Measurements from ENCODE around the gene FOXP1.

FOXP1 gene

DNA sequence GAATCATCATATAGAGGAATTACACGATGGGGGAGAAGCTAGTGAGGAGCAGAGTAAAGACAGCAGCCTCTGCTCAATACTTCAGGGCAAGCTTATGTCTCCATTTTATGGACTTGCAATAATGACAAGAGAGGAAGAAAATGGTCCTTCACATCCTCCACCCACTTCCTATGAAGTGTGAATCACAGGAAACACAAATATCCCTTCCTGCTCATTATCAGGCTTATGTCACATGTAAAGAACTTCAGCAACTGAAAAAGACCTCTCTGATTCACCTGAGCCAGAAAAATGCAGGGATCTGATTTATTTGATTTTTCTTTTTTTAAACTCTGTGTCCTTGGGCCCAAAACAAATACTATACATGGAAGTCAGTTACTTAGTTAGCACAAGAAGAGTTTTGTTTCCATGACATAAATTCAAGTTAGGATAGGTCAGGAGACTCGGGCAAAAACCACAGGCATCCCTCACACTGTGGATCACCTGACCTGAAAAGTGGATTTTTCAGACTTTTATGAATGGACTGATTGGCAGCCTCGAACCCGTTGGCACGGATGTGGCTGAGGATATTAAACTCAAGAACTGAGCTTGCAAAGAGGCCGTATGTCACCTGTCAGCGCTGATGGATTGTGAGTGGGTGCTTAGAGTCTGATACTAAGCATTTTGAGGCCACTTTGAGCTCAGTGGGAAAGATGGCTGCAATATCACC lies 650.3 kb downstream of the FOXP1 start:
- Histone ChIP-seq H3K9me2 (replicated peaks; ENCODE audit: insufficient read depth, low read length) (no peaks in the 10 kb centered on the region), H3K27me3 (ENCODE audit: low read length) (no peaks in the 10 kb centered on the region), H3K4me3 (ENCODE audit: insufficient read depth, low read length, poor library complexity, severe bottlenecking) (no peak overlapping the region), H2AFZ (ENCODE audit: low read depth, low read length, severe bottlenecking) (no peak overlapping the region), H3K9me3 (ENCODE audit: insufficient read depth, low read length) (no peaks in the 10 kb centered on the region), H3F3A (ENCODE audit: insufficient read depth) (no peaks in the 10 kb centered on the region), H3K27ac (ENCODE audit: low read depth, low read length) (no peak overlapping the region), H3K4me2 (ENCODE audit: low read depth, low read length, poor library complexity, severe bottlenecking) (no peak overlapping the region), H3K79me2 (ENCODE audit: insufficient read depth, low read length) (no peaks in the 10 kb centered on the region), H3K36me3 (ENCODE audit: low read length) (no peaks in the 10 kb centered on the region), H4K20me1 (ENCODE audit: low read depth, low read length) (no peaks in the 10 kb centered on the region), H3K9ac (ENCODE audit: low read length) (no peak overlapping the region)
- TF ChIP-seq, protein P1, sequence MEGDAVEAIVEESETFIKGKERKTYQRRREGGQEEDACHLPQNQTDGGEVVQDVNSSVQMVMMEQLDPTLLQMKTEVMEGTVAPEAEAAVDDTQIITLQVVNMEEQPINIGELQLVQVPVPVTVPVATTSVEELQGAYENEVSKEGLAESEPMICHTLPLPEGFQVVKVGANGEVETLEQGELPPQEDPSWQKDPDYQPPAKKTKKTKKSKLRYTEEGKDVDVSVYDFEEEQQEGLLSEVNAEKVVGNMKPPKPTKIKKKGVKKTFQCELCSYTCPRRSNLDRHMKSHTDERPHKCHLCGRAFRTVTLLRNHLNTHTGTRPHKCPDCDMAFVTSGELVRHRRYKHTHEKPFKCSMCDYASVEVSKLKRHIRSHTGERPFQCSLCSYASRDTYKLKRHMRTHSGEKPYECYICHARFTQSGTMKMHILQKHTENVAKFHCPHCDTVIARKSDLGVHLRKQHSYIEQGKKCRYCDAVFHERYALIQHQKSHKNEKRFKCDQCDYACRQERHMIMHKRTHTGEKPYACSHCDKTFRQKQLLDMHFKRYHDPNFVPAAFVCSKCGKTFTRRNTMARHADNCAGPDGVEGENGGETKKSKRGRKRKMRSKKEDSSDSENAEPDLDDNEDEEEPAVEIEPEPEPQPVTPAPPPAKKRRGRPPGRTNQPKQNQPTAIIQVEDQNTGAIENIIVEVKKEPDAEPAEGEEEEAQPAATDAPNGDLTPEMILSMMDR (IDR thresholded peaks at IDR 0.05; ENCODE audit: insufficient read depth, low read length, poor library complexity, severe bottlenecking): no peak
- no peak for TF ChIP-seq EZH2phosphoT487 (conservative IDR thresholded peaks at IDR 0.05; ENCODE audit: low read length)

GRCh38 chr3:70930066-70930465 lies 653.5 kb downstream of the FOXP1 start:
- Histone ChIP-seq H3K36me3 (ENCODE audit: low read length) (no peaks in the 10 kb centered on the region), H3F3A (ENCODE audit: insufficient read depth) (no peaks in the 10 kb centered on the region), H3K9me3 (ENCODE audit: insufficient read depth, low read length) (no peaks in the 10 kb centered on the region), H3K4me3 (ENCODE audit: insufficient read depth, low read length, poor library complexity, severe bottlenecking) (no peak overlapping the region), H3K4me2 (ENCODE audit: low read depth, low read length, poor library complexity, severe bottlenecking) (no peak overlapping the region), H4K20me1 (ENCODE audit: low read depth, low read length) (no peaks in the 10 kb centered on the region), H2AFZ (ENCODE audit: low read depth, low read length, severe bottlenecking) (no peak overlapping the region), H3K27me3 (ENCODE audit: low read length) (no peaks in the 10 kb centered on the region), H3K9me2 (replicated peaks; ENCODE audit: insufficient read depth, low read length) (no peaks in the 10 kb centered on the region), H3K27ac (ENCODE audit: low read depth, low read length) (no peak overlapping the region), H3K79me2 (ENCODE audit: insufficient read depth, low read length) (no peaks in the 10 kb centered on the region), H3K9ac (ENCODE audit: low read length) (no peak overlapping the region)
- TF ChIP-seq, protein P1 (IDR thresholded peaks at IDR 0.05; ENCODE audit: insufficient read depth, low read length, poor library complexity, severe bottlenecking): no peak
- no peak for TF ChIP-seq EZH2phosphoT487 (conservative IDR thresholded peaks at IDR 0.05; ENCODE audit: low read length)

GRCh38 chr3:70927239-70927638 lies 656.3 kb downstream of the FOXP1 start:
- H3K79me2 ChIP-seq (ENCODE audit: insufficient read depth, low read length): no peaks in the 10 kb centered on the region
- H3K27ac ChIP-seq (ENCODE audit: low read depth, low read length): no peak overlapping the region

More at GRCh38 chr3:70927239-70927638, 656.3 kb downstream of the FOXP1 start:
- no peak for TF ChIP-seq EZH2phosphoT487 (conservative IDR thresholded peaks at IDR 0.05; ENCODE audit: low read length)
- TF ChIP-seq, protein P1 (IDR thresholded peaks at IDR 0.05; ENCODE audit: insufficient read depth, low read length, poor library complexity, severe bottlenecking): no peak
- H4K20me1 ChIP-seq (ENCODE audit: low read depth, low read length): no peaks in the 10 kb centered on the region
- no peaks in the 10 kb centered on the region for H3K36me3 ChIP-seq (ENCODE audit: low read length)
- no peak overlapping the region for H3K9ac ChIP-seq (ENCODE audit: low read length)
- H3K4me3 ChIP-seq (ENCODE audit: insufficient read depth, low read length, poor library complexity, severe bottlenecking): no peak overlapping the region
- no peaks in the 10 kb centered on the region for H3K27me3 ChIP-seq (ENCODE audit: low read length)
- H3K9me3 ChIP-seq (ENCODE audit: insufficient read depth, low read length): no peaks in the 10 kb centered on the region
- H3K4me2 ChIP-seq (ENCODE audit: low read depth, low read length, poor library complexity, severe bottlenecking): no peak overlapping the region
- H2AFZ ChIP-seq (ENCODE audit: low read depth, low read length, severe bottlenecking): no peak overlapping the region
- no peaks in the 10 kb centered on the region for H3F3A ChIP-seq (ENCODE audit: insufficient read depth)
- no peaks in the 10 kb centered on the region for H3K9me2 ChIP-seq (replicated peaks; ENCODE audit: insufficient read depth, low read length)

Data from SU-DHL-6 (cell line).